ENCODE measurements around the gene SDCBP2. TPM values are rescaled to one million over a fixed set of nuclear protein-coding genes. Genes with fewer than 3 reads are reported as not detected.

Gene SDCBP2
- total RNA-seq, 1 donor from 2014 or later = 2.4 TPM

- no peak for TF ChIP-seq CTCF (conservative IDR thresholded peaks at IDR 0.05)
- Mint-ChIP-seq H3K36me3 (ENCODE audit: low read depth) (no peaks in the 10 kb centered on the region), H3K27me3 (ENCODE audit: low read depth) (no peaks in the 10 kb centered on the region), H3K4me1 (no peaks in the 10 kb centered on the region), H3K4me3 (no peak overlapping the region), H3K27ac (ENCODE audit: unreplicated experiment) (no peak overlapping the region), H3K9me3 (no peaks in the 10 kb centered on the region)
- DNase-seq (ENCODE audit: low read depth, low spot score) = no peak
Observed at GRCh38 chr20:1333462-1334369, 4.8 kb upstream of the SDCBP2 start.

- H3K36me3 Mint-ChIP-seq (ENCODE audit: low read depth) = no peaks in the 10 kb centered on the region
- TF ChIP-seq CTCF (conservative IDR thresholded peaks at IDR 0.05) = no peak
- no peaks in the 10 kb centered on the region for H3K4me1 Mint-ChIP-seq
- no peak overlapping the region for H3K27ac Mint-ChIP-seq (ENCODE audit: unreplicated experiment)
- no peak overlapping the region for H3K4me3 Mint-ChIP-seq
- H3K27me3 Mint-ChIP-seq (ENCODE audit: low read depth) = no peaks in the 10 kb centered on the region
- no peak for DNase-seq (ENCODE audit: low read depth, low spot score)
- no peaks in the 10 kb centered on the region for H3K9me3 Mint-ChIP-seq
Observed at GRCh38 chr20:1332749-1333300, 3.9 kb upstream of the SDCBP2 start.

- Mint-ChIP-seq H3K27ac (ENCODE audit: unreplicated experiment) (no peak overlapping the region), H3K27me3 (ENCODE audit: low read depth) (no peaks in the 10 kb centered on the region), H3K9me3 (no peaks in the 10 kb centered on the region), H3K4me1 (no peaks in the 10 kb centered on the region), H3K4me3 (peak overlapping the region; percentile 51), H3K36me3 (ENCODE audit: low read depth) (no peaks in the 10 kb centered on the region)
- TF ChIP-seq CTCF (conservative IDR thresholded peaks at IDR 0.05) = no peak
- DNase-seq (ENCODE audit: low read depth, low spot score) = no peak
Observed at GRCh38 chr20:1331801-1332453, 3.0 kb upstream of the SDCBP2 start.

- H3K27ac Mint-ChIP-seq (ENCODE audit: unreplicated experiment) = peak overlapping the region; percentile 5
- H3K36me3 Mint-ChIP-seq (ENCODE audit: low read depth) = no peaks in the 10 kb centered on the region
- no peak for TF ChIP-seq CTCF (conservative IDR thresholded peaks at IDR 0.05)
- H3K4me1 Mint-ChIP-seq = no peaks in the 10 kb centered on the region
- no peak overlapping the region for H3K4me3 Mint-ChIP-seq
- no peak for DNase-seq (ENCODE audit: low read depth, low spot score)
- H3K9me3 Mint-ChIP-seq = no peaks in the 10 kb centered on the region
- no peaks in the 10 kb centered on the region for H3K27me3 Mint-ChIP-seq (ENCODE audit: low read depth)
Observed at GRCh38 chr20:1331101-1331500, 2.2 kb upstream of the SDCBP2 start.

GRCh38 chr20:1330075-1330830, 1.3 kb upstream of the SDCBP2 start:
- Mint-ChIP-seq H3K4me3 (peak overlapping the region; percentile 64), H3K36me3 (ENCODE audit: low read depth) (no peaks in the 10 kb centered on the region), H3K9me3 (no peaks in the 10 kb centered on the region), H3K27me3 (ENCODE audit: low read depth) (no peaks in the 10 kb centered on the region), H3K4me1 (no peaks in the 10 kb centered on the region), H3K27ac (ENCODE audit: unreplicated experiment) (no peak overlapping the region)
- DNase-seq (ENCODE audit: low read depth, low spot score) = no peak
- TF ChIP-seq CTCF (conservative IDR thresholded peaks at IDR 0.05) = no peak
